Skeletal muscle tissue (tissue), 4 donors: ENCODE measurements around the gene RTL10. TPM values are rescaled to one million over a fixed set of nuclear protein-coding genes. Genes with fewer than 3 reads are reported as not detected.
A peak's percentile ranks its signal among the peaks of the same experiment; 100 is the strongest.

Experiments
- H3K27ac ChIP-seq: one replicate; pipeline ENCODE4 v1.7.0; 2013; ENCODE audit warnings: mild to moderate bottlenecking, low read depth, low read length, inconsistent platforms
- H3K27me3 ChIP-seq, 3 donors: one replicate each; pipeline ENCODE4 v1.7.0; 2013; ENCODE audit warnings: low read length in 3 of 3; ENCODE audit not compliant: control insufficient read depth in 3 of 3, insufficient read depth in 3 of 3
- H3K36me3 ChIP-seq, 3 donors: one replicate each; pipeline ENCODE4 v1.7.0; 2013; ENCODE audit warnings: low read length in 3 of 3; ENCODE audit not compliant: control insufficient read depth in 3 of 3, insufficient read depth in 3 of 3
- H3K4me1 ChIP-seq, 3 donors: one replicate each; pipeline ENCODE4 v1.7.0; 2013; ENCODE audit warnings: low read length in 3 of 3, mild to moderate bottlenecking in 3 of 3; ENCODE audit not compliant: control insufficient read depth in 3 of 3, insufficient read depth in 3 of 3
- H3K4me3 ChIP-seq, 3 donors: one replicate each; pipeline ENCODE4 v1.7.0; 2013; ENCODE audit warnings: low read length in 3 of 3
- H3K9ac ChIP-seq, 3 donors: one replicate each; pipeline ENCODE4 v1.7.0; 2013; ENCODE audit warnings: low read length in 3 of 3, mild to moderate bottlenecking in 3 of 3, moderate library complexity in 2 of 3, low read depth in 1 of 3
- H3K9me3 ChIP-seq, 3 donors: one replicate each; pipeline ENCODE4 v1.7.0; 2013; ENCODE audit warnings: low read length in 3 of 3; ENCODE audit not compliant: control insufficient read depth in 3 of 3
- total RNA-seq: library from RNA; depleted of rRNA; stranded (reverse); fragments of >200 nt; gene quantifications from one replicate; pipeline ENCODE4 v1.2.3, GENCODE V29; 2014
- donor health status: Osteomylitis.

Gene RTL10
- total RNA-seq, 1 donor from 2014 or later: 9.4 TPM

- Histone ChIP-seq H3K27me3 (no peaks in the 10 kb centered on the region), H3K36me3 (peaks cover 28 to 29% (median 28%) of the 10 kb centered on the region in 3 donors), H3K4me1 (peaks cover 28 to 65% (median 40%) of the 10 kb centered on the region in 3 donors), H3K9ac (peak overlapping the region in 1 of 3 donors; percentile 6), H3K4me3 (no peak overlapping the region), H3K27ac (no peak overlapping the region), H3K9me3 (no peaks in the 10 kb centered on the region)
Measured at GRCh38 chr22:19850763-19851109, 3.9 kb downstream of the RTL10 start.

GRCh38 chr22:19849835-19850762 is 4.6 kb downstream of the RTL10 start:
- Histone ChIP-seq H3K36me3 (peaks cover 28 to 29% (median 28%) of the 10 kb centered on the region in 3 donors), H3K4me1 (peaks cover 24 to 65% (median 35%) of the 10 kb centered on the region in 3 donors), H3K9me3 (no peaks in the 10 kb centered on the region), H3K9ac (peak overlapping the region in 2 of 3 donors; percentile 6 to 16), H3K4me3 (no peak overlapping the region), H3K27ac (no peak overlapping the region), H3K27me3 (no peaks in the 10 kb centered on the region)

GRCh38 chr22:19848298-19849224 is 6.1 kb downstream of the RTL10 start:
- peaks cover 28 to 29% (median 28%) of the 10 kb centered on the region in 3 donors for H3K36me3 ChIP-seq
- peaks cover 34 to 69% (median 44%) of the 10 kb centered on the region in 3 donors for H3K4me1 ChIP-seq
- no peak overlapping the region for H3K9ac ChIP-seq
- no peak overlapping the region for H3K27ac ChIP-seq
- no peak overlapping the region for H3K4me3 ChIP-seq
- H3K9me3 ChIP-seq: no peaks in the 10 kb centered on the region
- H3K27me3 ChIP-seq: no peaks in the 10 kb centered on the region

GRCh38 chr22:19847345-19847632 is 7.4 kb downstream of the RTL10 start:
- peaks cover 27 to 66% (median 35%) of the 10 kb centered on the region in 3 donors for H3K4me1 ChIP-seq
- H3K27me3 ChIP-seq: no peaks in the 10 kb centered on the region
- H3K27ac ChIP-seq: no peak overlapping the region
- peaks cover 25 to 27% (median 26%) of the 10 kb centered on the region in 3 donors for H3K36me3 ChIP-seq
- no peak overlapping the region for H3K4me3 ChIP-seq
- H3K9me3 ChIP-seq: no peaks in the 10 kb centered on the region
- H3K9ac ChIP-seq: no peak overlapping the region

GRCh38 chr22:19846620-19847344 is 7.9 kb downstream of the RTL10 start:
- Histone ChIP-seq H3K9ac (no peak overlapping the region), H3K9me3 (no peaks in the 10 kb centered on the region), H3K4me1 (peaks cover 27 to 61% (median 35%) of the 10 kb centered on the region in 3 donors), H3K27ac (no peak overlapping the region), H3K27me3 (no peaks in the 10 kb centered on the region), H3K4me3 (no peak overlapping the region), H3K36me3 (peaks cover 20 to 22% (median 21%) of the 10 kb centered on the region in 3 donors)

- no peaks in the 10 kb centered on the region for H3K9me3 ChIP-seq
- H3K4me3 ChIP-seq: peak overlapping the region in 1 of 3 donors; percentile 32
- peak overlapping the region in 2 of 3 donors; percentile 45 to 66 for H3K9ac ChIP-seq
- no peaks in the 10 kb centered on the region for H3K27me3 ChIP-seq
- peak overlapping the region; percentile 34 for H3K27ac ChIP-seq
- peaks cover 27 to 52% (median 32%) of the 10 kb centered on the region in 3 donors for H3K4me1 ChIP-seq
- peaks cover 4 to 8% (median 7%) of the 10 kb centered on the region in 3 donors for H3K36me3 ChIP-seq
Measured at GRCh38 chr22:19845054-19845722, 9.5 kb downstream of the RTL10 start.

- H3K9ac ChIP-seq: peak overlapping the region in 2 of 3 donors; percentile 45 to 66
- peaks cover 27 to 46% (median 29%) of the 10 kb centered on the region in 3 donors for H3K4me1 ChIP-seq
- H3K27ac ChIP-seq: peak overlapping the region; percentile 34
- no peaks in the 10 kb centered on the region for H3K9me3 ChIP-seq
- H3K36me3 ChIP-seq: peaks cover 0 to 7% (median 5%) of the 10 kb centered on the region in 3 donors
- H3K27me3 ChIP-seq: no peaks in the 10 kb centered on the region
- peak overlapping the region in 2 of 3 donors; percentile 32 to 41 for H3K4me3 ChIP-seq
Measured at GRCh38 chr22:19844377-19845053, 10.2 kb downstream of the RTL10 start.

GRCh38 chr22:19843857-19844376 is 10.8 kb downstream of the RTL10 start:
- H3K9ac ChIP-seq: peak overlapping the region; percentile 8 to 45 (median 10)
- peaks cover 26 to 44% (median 27%) of the 10 kb centered on the region in 3 donors for H3K4me1 ChIP-seq
- H3K27ac ChIP-seq: peak overlapping the region; percentile 34
- H3K4me3 ChIP-seq: no peak overlapping the region
- H3K27me3 ChIP-seq: no peaks in the 10 kb centered on the region
- peaks cover 0 to 7% (median 5%) of the 10 kb centered on the region in 3 donors for H3K36me3 ChIP-seq
- no peaks in the 10 kb centered on the region for H3K9me3 ChIP-seq
